ENCODE results near the gene RIPPLY3.

RIPPLY3 gene

GRCh38 chr21:37045149-37045548 is 38.6 kb downstream of the RIPPLY3 start:
- TF ChIP-seq TCF12 (IDR thresholded peaks at IDR 0.05; ENCODE audit: low read depth) = no peak
- TF ChIP-seq TAF1 (IDR thresholded peaks at IDR 0.05; ENCODE audit: low read depth) = no peak
- no peak for TF ChIP-seq CREB1 (IDR thresholded peaks at IDR 0.05; ENCODE audit: low read depth)
- no peak for TF ChIP-seq ZBTB7A (IDR thresholded peaks at IDR 0.05; ENCODE audit: low read depth)
- TF ChIP-seq REST (IDR thresholded peaks at IDR 0.05; ENCODE audit: low read depth) = no peak
- TF ChIP-seq EGR1 (IDR thresholded peaks at IDR 0.05) = no peak

GRCh38 chr21:37045556-37045955 is 39.1 kb downstream of the RIPPLY3 start:
- no peak for TF ChIP-seq RAD21 (IDR thresholded peaks at IDR 0.05; ENCODE audit: low read depth)
- TF ChIP-seq CEBPB (IDR thresholded peaks at IDR 0.05) = no peak
- TF ChIP-seq TEAD4 (IDR thresholded peaks at IDR 0.05) = no peak
- TF ChIP-seq NFIC (IDR thresholded peaks at IDR 0.05) = no peak
- TF ChIP-seq TCF12 (IDR thresholded peaks at IDR 0.05; ENCODE audit: low read depth) = no peak
- TF ChIP-seq ZBTB7A (IDR thresholded peaks at IDR 0.05; ENCODE audit: low read depth) = no peak
- no peak for TF ChIP-seq MAX (IDR thresholded peaks at IDR 0.05)
- no peak for TF ChIP-seq CREB1 (IDR thresholded peaks at IDR 0.05; ENCODE audit: low read depth)
- TF ChIP-seq EGR1 (IDR thresholded peaks at IDR 0.05) = no peak
- TF ChIP-seq EP300 (IDR thresholded peaks at IDR 0.05; ENCODE audit: borderline replicate concordance) = no peak
- no peak for TF ChIP-seq USF1 (IDR thresholded peaks at IDR 0.05)
- TF ChIP-seq FOXM1 (IDR thresholded peaks at IDR 0.05; ENCODE audit: borderline replicate concordance, low read depth) = no peak

- TF ChIP-seq EP300 (IDR thresholded peaks at IDR 0.05; ENCODE audit: borderline replicate concordance) (no peak), REST (IDR thresholded peaks at IDR 0.05; ENCODE audit: low read depth) (no peak), USF1 (IDR thresholded peaks at IDR 0.05) (no peak), FOXM1 (IDR thresholded peaks at IDR 0.05; ENCODE audit: borderline replicate concordance, low read depth) (no peak), RAD21 (IDR thresholded peaks at IDR 0.05; ENCODE audit: low read depth) (no peak), EGR1 (IDR thresholded peaks at IDR 0.05) (no peak), ZBTB7A (IDR thresholded peaks at IDR 0.05; ENCODE audit: low read depth) (no peak), TCF12 (IDR thresholded peaks at IDR 0.05; ENCODE audit: low read depth) (no peak), NFIC (IDR thresholded peaks at IDR 0.05) (no peak), CREB1 (IDR thresholded peaks at IDR 0.05; ENCODE audit: low read depth) (no peak), TEAD4 (IDR thresholded peaks at IDR 0.05) (no peak), MAX (IDR thresholded peaks at IDR 0.05) (no peak), TAF1 (IDR thresholded peaks at IDR 0.05; ENCODE audit: low read depth) (no peak), CEBPB (IDR thresholded peaks at IDR 0.05) (no peak), YY1 (IDR thresholded peaks at IDR 0.05; ENCODE audit: low read depth) (no peak)
Observed at GRCh38 chr21:37047079-37047478, 40.6 kb downstream of the RIPPLY3 start.

GRCh38 chr21:37055271-37055855 is 48.9 kb downstream of the RIPPLY3 start:
- TF ChIP-seq REST (IDR thresholded peaks at IDR 0.05; ENCODE audit: low read depth) (no peak), EP300 (IDR thresholded peaks at IDR 0.05; ENCODE audit: borderline replicate concordance) (no peak), ZBTB7A (IDR thresholded peaks at IDR 0.05; ENCODE audit: low read depth) (no peak), TEAD4 (IDR thresholded peaks at IDR 0.05) (no peak), CEBPB (IDR thresholded peaks at IDR 0.05) (no peak), USF1 (IDR thresholded peaks at IDR 0.05) (no peak), NFIC (IDR thresholded peaks at IDR 0.05) (no peak), MAX (IDR thresholded peaks at IDR 0.05) (no peak), TCF12 (IDR thresholded peaks at IDR 0.05; ENCODE audit: low read depth) (no peak), TAF1 (IDR thresholded peaks at IDR 0.05; ENCODE audit: low read depth) (no peak), EGR1 (IDR thresholded peaks at IDR 0.05) (no peak), CREB1 (IDR thresholded peaks at IDR 0.05; ENCODE audit: low read depth) (no peak), FOXM1 (IDR thresholded peaks at IDR 0.05; ENCODE audit: borderline replicate concordance, low read depth) (no peak), RAD21 (IDR thresholded peaks at IDR 0.05; ENCODE audit: low read depth) (no peak), YY1 (IDR thresholded peaks at IDR 0.05; ENCODE audit: low read depth) (no peak)
